ENCODE measurements around the gene MAP3K3. TPM values are rescaled to one million over a fixed set of nuclear protein-coding genes. Genes with fewer than 3 reads are reported as not detected.

Gene MAP3K3
- total and polyA plus RNA-seq, 10 of the 15 experiments (the other 5 are each of a cell fraction or from before 2014, with no cell fraction given) = 1.6 to 24.1 (median 15.0) TPM

GRCh38 chr17:63693411-63694113 is 71.3 kb downstream of the MAP3K3 start:
- ATAC-seq (no peak), FAIRE-seq (no peak), DNase-seq (ENCODE audit: low read depth, low spot score) (no peak)
- no TSS peak for BruUV-seq (replicated peaks)
- peaks cover 14 to 30% of the 10 kb centered on the region in 2 experiments; a peak in 3 of 4 replicates for H3K36me3 ChIP-seq (ENCODE audit: control insufficient read depth in 2 of 2, insufficient read depth in 2 of 2, low read length in 1 of 2)
- H3K9ac ChIP-seq (ENCODE audit: control insufficient read depth, insufficient read depth, low read length) = no peak overlapping the region
- H3K4me1 ChIP-seq (ENCODE audit: control insufficient read depth, insufficient read depth, low read length) = peaks cover 27% of the 10 kb centered on the region
- H3K9me3 ChIP-seq (replicated peaks; ENCODE audit: control insufficient read depth, insufficient read depth, low read length) = no peaks in the 10 kb centered on the region
- H3K79me2 ChIP-seq (ENCODE audit: control insufficient read depth, insufficient read depth, low read length) = peaks cover 21% of the 10 kb centered on the region
- ChIA-PET POLR2A (interaction anchor here (1.0 kb wide), 1 partner anchor 8 kb away, joined by 3 read pairs; no protein-coding TSS in a partner anchor), SMC1A (ENCODE audit: uncharacterized antibody, unreplicated experiment) (interaction anchor here (0.9 kb wide), 1 partner anchor 110 kb away, joined by 3 read pairs; no protein-coding TSS in a partner anchor), RAD21 (ENCODE audit: unreplicated experiment) (interaction anchor here (1.9 kb wide), 1 partner anchor 82 kb away, joined by 4 read pairs; no protein-coding TSS in a partner anchor), CTCF (interaction anchor here (0.8 to 2.2 kb wide), 3 partner anchors 16 to 46 kb away, joined by 3 to 6 read pairs (median 6); no protein-coding TSS in a partner anchor)
- no peaks in the 10 kb centered on the region for H4K20me1 ChIP-seq (ENCODE audit: control insufficient read depth, insufficient read depth)
- H2AFZ ChIP-seq (ENCODE audit: control insufficient read depth, low read depth, low read length) = no peak overlapping the region
- H3K4me2 ChIP-seq (ENCODE audit: control insufficient read depth, insufficient read depth) = no peak overlapping the region
- in situ Hi-C loops (cut with MboI) = no loop called here
- H3K27me3 ChIP-seq (replicated peaks in 1 of 2; ENCODE audit: control insufficient read depth in 2 of 2, insufficient read depth in 2 of 2, low read length in 1 of 2) = no peaks in the 10 kb centered on the region
- intact Hi-C loops (cut with micrococcal nuclease; ENCODE audit: unreplicated experiment) = loop anchor here (10.0 kb wide), 2 partner anchors 139 to 269 kb away; partner anchors contain the start of gene DCAF7
- no peak overlapping the region for H3K27ac ChIP-seq (ENCODE audit: control insufficient read depth, insufficient read depth)
- 95% methylated on average over 18 of the region's 18 CpGs for WGBS (ENCODE audit: insufficient coverage, insufficient replicate concordance, low lambda C conversion rate, missing lambda C conversion rate)
- no peak overlapping the region for H3K4me3 ChIP-seq
- TF ChIP-seq POLR2A (IDR thresholded peaks at IDR 0.05; ENCODE audit: low read depth, low read length) (peak; percentile 58), ZNF622 (IDR thresholded peaks at IDR 0.05) (no peak)

GRCh38 chr17:63694229-63694949 is 72.2 kb downstream of the MAP3K3 start:
- SMC1A ChIA-PET (ENCODE audit: uncharacterized antibody, unreplicated experiment) = interaction anchor here (1.3 kb wide), 1 partner anchor 72 kb away, joined by 4 read pairs; the partner anchor contains the start of gene MAP3K3
- ATAC-seq (no peak), FAIRE-seq (peak; percentile 18), DNase-seq (ENCODE audit: low read depth, low spot score) (no peak)
- in situ Hi-C loops (cut with MboI) = no loop called here
- H3K36me3 ChIP-seq (ENCODE audit: control insufficient read depth in 2 of 2, insufficient read depth in 2 of 2, low read length in 1 of 2) = peaks cover 14 to 28% of the 10 kb centered on the region in 2 experiments; a peak in 3 of 4 replicates
- H3K79me2 ChIP-seq (ENCODE audit: control insufficient read depth, insufficient read depth, low read length) = peaks cover 29% of the 10 kb centered on the region
- no peak overlapping the region for H3K4me3 ChIP-seq
- H3K9me3 ChIP-seq (replicated peaks; ENCODE audit: control insufficient read depth, insufficient read depth, low read length) = no peaks in the 10 kb centered on the region
- H3K27ac ChIP-seq (ENCODE audit: control insufficient read depth, insufficient read depth) = peak overlapping the region; percentile 8; the same call in 1 of the 2 replicates
- no peaks in the 10 kb centered on the region for H4K20me1 ChIP-seq (ENCODE audit: control insufficient read depth, insufficient read depth)
- CTCF ChIA-PET = interaction anchor here (0.8 to 3.3 kb wide), 8 partner anchors 11 to 196 kb away, joined by 3 to 12 read pairs (median 4); no protein-coding TSS in a partner anchor
- no peak overlapping the region for H3K9ac ChIP-seq (ENCODE audit: control insufficient read depth, insufficient read depth, low read length)
- no peak overlapping the region for H2AFZ ChIP-seq (ENCODE audit: control insufficient read depth, low read depth, low read length)
- BruUV-seq (replicated peaks) = no TSS peak
- H3K4me2 ChIP-seq (ENCODE audit: control insufficient read depth, insufficient read depth) = no peak overlapping the region
- POLR2A ChIA-PET = interaction anchor here (0.6 to 2.1 kb wide), 11 partner anchors 8 to 703 kb away, joined by 3 to 11 read pairs (median 5); partner anchors contain the start of genes CCDC47 and DDX42
- H3K27me3 ChIP-seq (replicated peaks in 1 of 2; ENCODE audit: control insufficient read depth in 2 of 2, insufficient read depth in 2 of 2, low read length in 1 of 2) = no peaks in the 10 kb centered on the region
- WGBS (ENCODE audit: insufficient coverage, insufficient replicate concordance, low lambda C conversion rate, missing lambda C conversion rate) = 68% methylated on average over 12 of the region's 12 CpGs
- RAD21 ChIA-PET (ENCODE audit: unreplicated experiment) = interaction anchor here (0.6 to 2.1 kb wide), 7 partner anchors 46 to 269 kb away, joined by 3 to 8 read pairs (median 4); partner anchors contain the start of genes CCDC47 and MAP3K3
- H3K4me1 ChIP-seq (ENCODE audit: control insufficient read depth, insufficient read depth, low read length) = peaks cover 27% of the 10 kb centered on the region
- intact Hi-C loops (cut with micrococcal nuclease; ENCODE audit: unreplicated experiment) = loop anchor here (10.0 kb wide), 2 partner anchors 140 to 270 kb away; partner anchors contain the start of gene DCAF7
- peak; percentile 75 for TF ChIP-seq POLR2AphosphoS2 (IDR thresholded peaks at IDR 0.05; ENCODE audit: low read depth, low read length)
- TF ChIP-seq ASH2L (IDR thresholded peaks at IDR 0.05; ENCODE audit: borderline replicate concordance, low read depth) = no peak
- TF ChIP-seq MLLT1 (IDR thresholded peaks at IDR 0.05) = no peak
- no peak for TF ChIP-seq NFXL1 (IDR thresholded peaks at IDR 0.05; ENCODE audit: borderline replicate concordance)
- no peak for TF ChIP-seq HCFC1 (IDR thresholded peaks at IDR 0.05; ENCODE audit: low read length)
- no peak for TF ChIP-seq ESRRA (IDR thresholded peaks at IDR 0.05; ENCODE audit: low read length)
- peak; percentile 73 for TF ChIP-seq POLR2A (IDR thresholded peaks at IDR 0.05; ENCODE audit: low read depth, low read length)
- no peak for TF ChIP-seq KAT2A (conservative IDR thresholded peaks at IDR 0.05; ENCODE audit: control insufficient read depth, low read depth, low read length)
- 0 out of 2 replicates have a peak, but pooled peaks have one; percentile 29 for TF ChIP-seq SMAD5 (IDR thresholded peaks at IDR 0.05; ENCODE audit: low read depth)
- 0 out of 2 replicates have a peak, but pooled peaks have one; percentile 9 for TF ChIP-seq ATF2 (IDR thresholded peaks at IDR 0.05; ENCODE audit: low read length)

All from GM12878 (cell line).